ENCODE data around the gene GRK3. TPM values are rescaled to one million over a fixed set of nuclear protein-coding genes. Genes with fewer than 3 reads are reported as not detected.
"Not testable (repeated sequence)": the region's sequence is repeated elsewhere in the genome, so short reads cannot be mapped to it uniquely, and the experiment has no call there.

The GRK3 gene
- total RNA-seq, 1 donor from 2014 or later: 74.9 TPM

- H3K9me3 ChIP-seq: no peaks in the 10 kb centered on the region
- no peaks in the 10 kb centered on the region for H3K36me3 ChIP-seq
- no peak for TF ChIP-seq CTCF (IDR thresholded peaks at IDR 0.05)
- no peak overlapping the region for H3K27ac ChIP-seq
- intact Hi-C loops (cut with DNase I): no loop called here
- no peak for DNase-seq (ENCODE audit: low spot score in 2 of 2)
- no peaks in the 10 kb centered on the region for H3K27me3 ChIP-seq
- no peak overlapping the region for H3K4me3 ChIP-seq
- no peaks in the 10 kb centered on the region for H3K4me1 ChIP-seq
These were observed 10.3 kb downstream of the GRK3 start for GRCh38 chr22:25574736-25575135.

DNA sequence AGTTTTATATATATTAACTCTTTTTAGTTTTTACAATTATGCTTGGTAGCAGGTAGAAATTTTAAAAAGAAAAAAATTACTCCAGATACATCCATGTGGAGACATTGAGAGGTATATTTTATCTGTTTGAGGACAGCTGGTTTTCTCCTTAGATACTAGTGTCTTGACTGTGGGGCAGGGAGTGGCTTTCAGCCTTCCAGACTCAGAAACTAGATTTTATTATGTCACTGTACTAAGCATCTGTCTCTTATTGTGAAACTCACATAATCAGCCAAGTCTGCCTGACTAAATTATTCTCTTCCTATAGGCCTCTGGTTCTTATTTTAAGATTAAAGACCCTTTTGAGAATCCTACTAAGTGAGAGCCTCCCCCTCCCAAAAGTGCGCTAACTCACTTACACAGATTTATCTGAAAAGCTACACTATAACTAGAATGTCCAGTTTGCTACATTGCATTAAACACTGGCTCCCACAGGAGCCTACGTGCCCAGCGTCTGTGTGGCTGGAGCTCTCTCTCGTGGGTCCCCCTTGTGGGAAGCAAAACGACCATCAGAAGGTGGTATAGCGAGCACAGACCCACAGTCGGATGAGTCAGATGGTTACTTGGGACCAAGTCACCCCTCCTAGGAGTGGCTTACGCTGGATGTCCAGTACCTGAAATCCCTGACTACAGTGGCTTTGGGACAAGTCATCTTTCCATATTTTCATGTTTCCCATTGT lies 11.4 kb downstream of the GRK3 start:
- H3K27me3 ChIP-seq; H3K9me3 ChIP-seq; intact Hi-C loops (cut with DNase I); H3K4me1 ChIP-seq; H3K4me3 ChIP-seq; H3K36me3 ChIP-seq; DNase-seq (ENCODE audit: low spot score in 2 of 2); H3K27ac ChIP-seq: not testable (repeated sequence)

DNA sequence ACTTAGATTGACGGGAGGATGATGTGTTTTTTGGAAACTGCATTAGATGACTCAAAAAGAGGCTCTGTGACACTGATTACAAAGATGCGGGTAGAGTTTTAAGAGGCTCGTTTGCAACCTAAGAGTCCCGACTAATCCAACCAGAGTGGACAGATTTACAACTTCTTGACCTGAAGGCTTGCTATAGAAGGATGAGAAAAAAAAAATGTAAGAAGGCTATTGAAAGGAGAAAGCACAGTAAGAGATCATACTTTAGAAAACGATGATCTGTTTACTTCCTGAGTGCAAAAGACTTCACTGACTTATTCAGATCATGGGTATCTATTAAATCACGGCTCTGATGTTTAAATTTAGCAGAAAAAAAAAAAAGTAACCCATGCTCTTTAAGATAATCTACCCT lies 17.0 kb downstream of the GRK3 start:
- not testable (repeated sequence) for H3K9me3 ChIP-seq

GRCh38 chr22:25582946-25583345 lies 18.5 kb downstream of the GRK3 start:
- Histone ChIP-seq H3K4me3 (no peak overlapping the region), H3K27me3 (no peaks in the 10 kb centered on the region), H3K9me3 (no peaks in the 10 kb centered on the region), H3K4me1 (no peaks in the 10 kb centered on the region), H3K27ac (no peak overlapping the region), H3K36me3 (no peaks in the 10 kb centered on the region)
- intact Hi-C loops (cut with DNase I): loop anchor here (10.0 kb wide), 1 partner anchor 298 kb away; no protein-coding TSS in a partner anchor
- no peak for DNase-seq (ENCODE audit: low spot score in 2 of 2)
- no peak for TF ChIP-seq CTCF (IDR thresholded peaks at IDR 0.05)

More for the DNA sequence above, 17.0 kb downstream of the GRK3 start:
- not testable (repeated sequence) for H3K36me3 ChIP-seq; H3K27me3 ChIP-seq; H3K27ac ChIP-seq; DNase-seq (ENCODE audit: low spot score in 2 of 2); H3K4me3 ChIP-seq; H3K4me1 ChIP-seq
- intact Hi-C loops (cut with DNase I): loop anchor here (10.0 kb wide), 1 partner anchor 297 kb away; no protein-coding TSS in a partner anchor

- not testable (repeated sequence) for H3K4me1 ChIP-seq; DNase-seq (ENCODE audit: low spot score in 2 of 2); H3K9me3 ChIP-seq; H3K27ac ChIP-seq; H3K27me3 ChIP-seq; H3K4me3 ChIP-seq; H3K36me3 ChIP-seq
- intact Hi-C loops (cut with DNase I): loop anchor here (10.0 kb wide), 1 partner anchor 300 kb away; no protein-coding TSS in a partner anchor
These were observed 20.5 kb downstream of the GRK3 start for GRCh38 chr22:25584993-25585392.

DNA sequence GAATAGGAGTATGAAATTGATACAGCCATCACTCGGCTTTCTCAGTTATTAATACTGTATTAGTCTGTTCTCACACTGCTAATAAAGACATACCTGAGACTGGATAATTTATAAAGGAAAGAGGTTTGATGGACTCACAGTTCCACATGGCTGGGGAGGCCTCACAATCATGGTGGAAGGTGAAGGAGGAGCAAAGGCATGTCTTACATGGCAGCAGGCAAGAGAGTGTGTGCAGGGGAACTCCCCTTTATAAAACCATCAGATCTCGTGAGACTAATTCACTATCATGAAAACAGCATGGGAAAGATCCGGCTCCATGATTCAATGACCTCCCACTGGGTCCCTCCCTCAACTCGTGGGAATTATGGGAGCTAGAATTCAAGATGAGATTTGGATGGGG lies 25.2 kb downstream of the GRK3 start:
- intact Hi-C loops (cut with DNase I): loop anchor here (10.0 kb wide), 1 partner anchor 305 kb away; no protein-coding TSS in a partner anchor

DNA sequence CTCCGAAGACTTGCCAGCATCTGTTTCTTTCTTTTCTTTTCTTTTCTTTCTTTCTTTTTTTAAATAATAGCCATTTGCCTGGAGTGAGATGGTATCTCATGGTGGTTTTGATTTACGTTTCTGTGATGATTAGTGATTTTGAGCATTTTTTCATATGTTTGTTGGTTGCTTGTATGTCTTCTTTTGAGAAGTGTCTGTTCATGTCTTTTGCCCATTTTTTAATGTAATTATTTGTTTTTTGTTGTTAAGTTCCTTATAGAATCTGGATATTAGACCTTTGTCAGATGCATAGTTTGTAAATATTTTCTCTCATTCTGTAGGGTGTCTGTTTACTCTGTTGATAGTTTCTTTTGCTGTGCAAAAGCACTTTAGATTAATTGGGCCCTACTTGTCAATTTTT lies 28.8 kb downstream of the GRK3 start:
- DNase-seq (ENCODE audit: low spot score in 2 of 2); H3K4me3 ChIP-seq; H3K27ac ChIP-seq; H3K9me3 ChIP-seq; H3K36me3 ChIP-seq; intact Hi-C loops (cut with DNase I); H3K4me1 ChIP-seq; H3K27me3 ChIP-seq: not testable (repeated sequence)

More for the DNA sequence above, 25.2 kb downstream of the GRK3 start:
- not testable (repeated sequence) for H3K27ac ChIP-seq; H3K36me3 ChIP-seq; H3K4me1 ChIP-seq; H3K9me3 ChIP-seq; H3K27me3 ChIP-seq; DNase-seq (ENCODE audit: low spot score in 2 of 2); H3K4me3 ChIP-seq

DNA sequence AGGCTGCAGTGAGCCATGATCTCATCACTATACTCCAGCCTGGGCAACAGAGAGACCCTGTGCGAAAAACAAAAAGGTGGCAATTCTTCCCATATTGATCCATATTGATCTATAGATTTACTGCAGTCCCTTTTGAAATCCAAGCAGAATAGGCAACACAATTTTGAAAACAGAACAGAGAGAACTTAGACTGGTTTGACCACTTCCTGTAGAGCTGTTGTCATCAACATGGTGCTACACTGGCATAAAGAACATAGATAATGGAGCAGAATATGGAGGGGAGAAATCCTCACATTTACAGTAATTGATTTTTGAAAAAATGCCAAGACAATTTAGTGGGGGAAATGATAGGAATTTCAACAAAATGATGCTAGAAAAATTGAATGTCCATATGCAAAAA lies 34.1 kb downstream of the GRK3 start:
- intact Hi-C loops (cut with DNase I): no loop called here
- Histone ChIP-seq H3K27ac (no peak overlapping the region), H3K4me1 (no peaks in the 10 kb centered on the region), H3K27me3 (no peaks in the 10 kb centered on the region), H3K9me3 (no peaks in the 10 kb centered on the region), H3K4me3 (no peak overlapping the region), H3K36me3 (no peaks in the 10 kb centered on the region)
- DNase-seq (ENCODE audit: low spot score in 2 of 2): no peak
- TF ChIP-seq CTCF (IDR thresholded peaks at IDR 0.05): no peak

Data from ascending aorta (tissue), 2 donors.